ENCODE data around the gene CAMK1D. TPM values are rescaled to one million over a fixed set of nuclear protein-coding genes. Genes with fewer than 3 reads are reported as not detected.

Gene CAMK1D
- total and polyA plus RNA-seq, 2 of the 4 experiments (the other 2 are of a cell fraction), result 5.0 to 5.3 TPM

DNA sequence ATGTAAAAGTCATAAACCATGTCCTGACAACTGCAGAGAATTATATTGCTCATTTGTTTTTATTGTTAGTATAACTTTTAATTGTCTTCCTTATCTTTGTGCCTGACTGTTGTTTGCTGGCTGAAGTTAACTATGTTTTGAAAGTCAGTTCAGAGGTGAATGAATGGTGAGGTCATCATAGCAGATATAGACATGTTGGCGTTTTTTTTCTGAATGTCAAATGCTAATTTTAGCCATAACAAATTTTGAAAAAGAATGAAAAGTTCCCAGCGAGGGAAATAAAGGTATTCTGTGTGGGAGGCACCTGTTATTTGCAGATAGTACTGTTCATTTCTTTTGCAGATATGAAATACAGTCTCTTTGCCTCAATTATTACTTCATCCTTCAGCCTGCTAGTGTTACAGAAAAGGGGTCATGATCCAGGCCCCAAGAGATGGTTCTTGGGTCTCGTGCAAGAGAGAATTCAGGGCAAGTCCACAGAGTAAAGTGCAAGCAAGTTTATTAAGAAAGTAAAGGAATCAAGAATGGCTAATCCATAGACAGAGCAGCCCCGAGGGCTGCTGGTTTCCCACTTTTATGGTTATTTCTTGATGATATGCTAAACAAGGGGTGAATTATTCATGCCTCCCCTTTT is 96.5 kb downstream of the CAMK1D start:
- H2BK20ac ChIP-seq (ENCODE audit: low read depth, low read length), result no peak overlapping the region
- H3K56ac ChIP-seq (ENCODE audit: extremely low read depth, insufficient read depth, low read length), result no peak overlapping the region
- H3K18ac ChIP-seq (ENCODE audit: low read depth, low read length), result no peak overlapping the region
- no peak overlapping the region for H2BK5ac ChIP-seq (ENCODE audit: low read depth, low read length, poor library complexity, severe bottlenecking)
- no peaks in the 10 kb centered on the region for H3K9me3 ChIP-seq (ENCODE audit: control insufficient read depth, insufficient read depth, low read length)
- H2AK5ac ChIP-seq (ENCODE audit: low read depth, low read length), result no peak overlapping the region
- no peak overlapping the region for H3K23ac ChIP-seq (ENCODE audit: low read depth, low read length)
- no peak overlapping the region for H2AK9ac ChIP-seq (replicated peaks; ENCODE audit: low read depth, low read length, poor library complexity)
- ChIA-PET CTCF (no interaction called here), POLR2A (ENCODE audit: unreplicated experiment) (no interaction called here)
- H4K8ac ChIP-seq (ENCODE audit: low read depth in 2 of 2, low read length in 2 of 2), result no peak overlapping the region
- no peak overlapping the region for H2BK15ac ChIP-seq (ENCODE audit: low read depth, low read length)
- ATAC-seq (ENCODE audit: low read depth), result no peak
- no peaks in the 10 kb centered on the region for H3K9me1 ChIP-seq (ENCODE audit: insufficient read depth, low read length)
- BruUV-seq (replicated peaks), result no TSS peak
- H3K79me1 ChIP-seq (ENCODE audit: low read depth in 1 of 2, low read length in 2 of 2), result no peaks in the 10 kb centered on the region
- H4K91ac ChIP-seq (ENCODE audit: insufficient read depth, low read depth, low read length), result no peak overlapping the region
- H4K20me1 ChIP-seq (ENCODE audit: insufficient read depth, low read length), result no peaks in the 10 kb centered on the region
- no peak overlapping the region for H3K4me2 ChIP-seq (ENCODE audit: low read depth, low read length)
- H3K4ac ChIP-seq (ENCODE audit: low read depth, low read length), result no peak overlapping the region
- in situ Hi-C loops (cut with MboI; ENCODE audit: low sequenced_read_pairs) (no loop called here), intact Hi-C loops (cut with micrococcal nuclease) (no loop called here), dilution Hi-C loops (cut with HindIII; ENCODE audit: low sequenced_read_pairs, unreplicated experiment) (no loop called here)
- DNase-seq, result no peak
- no peak overlapping the region for H2AFZ ChIP-seq (replicated peaks; ENCODE audit: low read length, poor library complexity)
- TF ChIP-seq NFE2L2 (IDR thresholded peaks at IDR 0.05; ENCODE audit: low read depth, low read length), result no peak
- no peak for TF ChIP-seq SMC3 (IDR thresholded peaks at IDR 0.05; ENCODE audit: low read depth, low read length)
- TF ChIP-seq, protein P1, sequence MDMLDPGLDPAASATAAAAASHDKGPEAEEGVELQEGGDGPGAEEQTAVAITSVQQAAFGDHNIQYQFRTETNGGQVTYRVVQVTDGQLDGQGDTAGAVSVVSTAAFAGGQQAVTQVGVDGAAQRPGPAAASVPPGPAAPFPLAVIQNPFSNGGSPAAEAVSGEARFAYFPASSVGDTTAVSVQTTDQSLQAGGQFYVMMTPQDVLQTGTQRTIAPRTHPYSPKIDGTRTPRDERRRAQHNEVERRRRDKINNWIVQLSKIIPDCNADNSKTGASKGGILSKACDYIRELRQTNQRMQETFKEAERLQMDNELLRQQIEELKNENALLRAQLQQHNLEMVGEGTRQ (IDR thresholded peaks at IDR 0.05; ENCODE audit: low read depth, low read length), result no peak
- no peak for TF ChIP-seq POLR2A (IDR thresholded peaks at IDR 0.05; ENCODE audit: low read depth, low read length)
- no peak for TF ChIP-seq BHLHE40 (IDR thresholded peaks at IDR 0.05; ENCODE audit: low read depth, low read length)
- no peak for TF ChIP-seq MAFK (IDR thresholded peaks at IDR 0.05; ENCODE audit: low read depth, low read length)
- no peak for TF ChIP-seq FOS (IDR thresholded peaks at IDR 0.05; ENCODE audit: low read depth, low read length)
- TF ChIP-seq CEBPB (IDR thresholded peaks at IDR 0.05; ENCODE audit: low read depth, low read length), result no peak
- no peak for TF ChIP-seq CHD1 (IDR thresholded peaks at IDR 0.05; ENCODE audit: low read depth, low read length)
- no peak for TF ChIP-seq MAZ (IDR thresholded peaks at IDR 0.05; ENCODE audit: borderline replicate concordance, low read depth, low read length)
- TF ChIP-seq MXI1 (IDR thresholded peaks at IDR 0.05; ENCODE audit: borderline replicate concordance, low read depth, low read length), result no peak
- H3K27me3 ChIP-seq (ENCODE audit: control insufficient read depth, insufficient read depth, low read length), result no peaks in the 10 kb centered on the region
- H3K4me1 ChIP-seq (ENCODE audit: control insufficient read depth, insufficient read depth, low read length), result peaks cover 4% of the 10 kb centered on the region
- no peak overlapping the region for H3K14ac ChIP-seq (replicated peaks; ENCODE audit: low read depth, low read length)
- H4K5ac ChIP-seq (ENCODE audit: low read depth, low read length), result no peak overlapping the region
- H3K36me3 ChIP-seq (ENCODE audit: control insufficient read depth, insufficient read depth, low read length), result no peaks in the 10 kb centered on the region
- H3K9ac ChIP-seq (ENCODE audit: low read depth, low read length), result no peak overlapping the region
- no peak overlapping the region for H2BK120ac ChIP-seq (ENCODE audit: low read depth, low read length)
- no peak overlapping the region for H3K4me3 ChIP-seq (ENCODE audit: insufficient read depth, low read depth, low read length)
- WGBS, 2 experiments (ENCODE audit: extremely low coverage in 2 of 2, insufficient read length in 1 of 2), result 40% methylated on average over 1 of the region's 4 CpGs; no CpG with 5 or more reads in 1 of the 2 experiments
- H3K27ac ChIP-seq (ENCODE audit: insufficient read depth, low read length), result no peak overlapping the region

Measured in IMR-90 (cell line).